Measurements from ENCODE around the gene PLPPR3.

PLPPR3 gene

DNA sequence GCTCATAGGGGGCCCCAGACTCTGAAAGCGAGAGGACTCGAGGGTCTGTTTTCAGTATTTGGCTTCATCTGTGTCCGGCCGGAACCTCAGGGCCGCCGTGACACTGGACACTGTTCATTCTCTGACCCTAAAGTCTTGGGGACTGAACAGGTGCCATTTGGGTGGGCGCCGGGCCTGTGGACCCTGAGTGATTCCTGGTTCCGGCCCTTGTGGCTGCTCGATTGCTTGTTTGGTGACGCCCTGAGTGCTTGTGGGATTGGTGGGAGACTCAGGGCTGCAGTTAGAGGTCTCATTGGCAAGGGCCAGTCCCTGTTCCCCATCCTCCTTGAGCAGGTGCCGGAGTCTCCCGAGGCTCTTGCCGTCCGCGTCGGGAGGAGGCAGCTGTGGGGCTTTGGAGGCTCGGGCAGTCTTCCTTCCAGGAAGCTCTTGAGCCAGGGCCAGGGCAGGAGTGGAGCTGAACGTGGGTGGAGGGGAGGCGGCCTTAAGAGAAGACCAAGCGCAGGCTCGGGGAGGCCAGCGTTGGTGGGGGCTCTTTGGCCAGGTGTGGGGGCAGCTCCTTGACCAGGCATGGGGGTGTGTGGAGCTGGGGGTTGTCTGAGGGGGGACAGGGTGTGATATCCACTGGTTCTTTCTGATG is 19.8 kb downstream of the PLPPR3 start:
- H3K9ac ChIP-seq (ENCODE audit: low read length), result no peak overlapping the region
- no peaks in the 10 kb centered on the region for H3K27me3 ChIP-seq (ENCODE audit: control insufficient read depth, insufficient read depth, low read length)
- H3K27ac ChIP-seq (ENCODE audit: low read length), result no peak overlapping the region
- no peak overlapping the region for H3K4me3 ChIP-seq (ENCODE audit: low read length)
- no peaks in the 10 kb centered on the region for H3K9me3 ChIP-seq (ENCODE audit: control insufficient read depth, low read depth, low read length)
- peaks cover 70% of the 10 kb centered on the region for H3K36me3 ChIP-seq (ENCODE audit: control insufficient read depth, low read depth, low read length)
- H3K4me1 ChIP-seq (ENCODE audit: control insufficient read depth, low read depth, low read length), result peaks cover 13% of the 10 kb centered on the region

DNA sequence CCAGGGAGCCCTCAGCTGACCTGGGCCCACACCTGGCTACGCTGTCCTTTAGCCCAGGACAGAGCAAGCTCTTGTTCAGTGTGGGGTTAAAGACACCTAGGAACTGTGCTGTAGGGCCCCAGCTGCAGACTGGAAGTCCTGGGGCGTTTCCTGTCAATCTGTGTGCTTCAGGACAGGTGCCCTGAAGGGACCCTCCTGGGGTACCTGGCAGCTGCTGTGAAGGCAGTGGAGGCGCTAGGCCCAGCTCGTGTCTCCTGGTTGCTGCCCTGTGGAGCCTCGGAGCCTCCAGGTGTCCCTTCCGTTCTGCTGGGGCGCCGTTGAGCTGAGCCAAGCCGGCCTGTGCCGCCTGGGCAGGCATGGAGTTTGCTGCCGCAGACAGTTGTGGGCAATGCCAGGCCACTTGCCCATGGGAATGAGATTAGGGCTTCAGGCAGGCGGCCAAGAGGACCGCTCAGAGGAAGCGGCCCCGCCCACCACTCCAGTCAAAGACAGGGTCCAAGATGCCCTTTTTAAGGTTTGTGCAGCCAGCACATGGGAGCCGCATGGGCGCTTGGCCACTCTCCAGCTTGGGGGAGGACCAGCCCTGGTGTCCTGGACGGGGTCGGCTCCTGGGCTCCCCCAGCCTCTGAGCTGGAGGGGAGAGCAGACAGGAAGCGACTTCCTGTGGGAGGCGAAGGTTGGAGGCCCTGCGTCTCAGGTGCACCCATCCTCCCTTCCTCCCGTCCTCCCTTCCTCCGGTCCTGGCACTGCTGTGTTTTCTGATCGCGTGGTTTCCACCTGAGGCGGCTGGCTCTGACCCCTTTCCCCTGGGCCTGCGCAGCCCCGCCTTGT is 20.5 kb downstream of the PLPPR3 start:
- H3K36me3 ChIP-seq (ENCODE audit: control insufficient read depth, low read depth, low read length), result peaks cover 63% of the 10 kb centered on the region
- no peaks in the 10 kb centered on the region for H3K27me3 ChIP-seq (ENCODE audit: control insufficient read depth, insufficient read depth, low read length)
- no peak overlapping the region for H3K27ac ChIP-seq (ENCODE audit: low read length)
- H3K9me3 ChIP-seq (ENCODE audit: control insufficient read depth, low read depth, low read length), result no peaks in the 10 kb centered on the region
- H3K4me1 ChIP-seq (ENCODE audit: control insufficient read depth, low read depth, low read length), result peaks cover 13% of the 10 kb centered on the region
- H3K4me3 ChIP-seq (ENCODE audit: low read length), result no peak overlapping the region
- H3K9ac ChIP-seq (ENCODE audit: low read length), result no peak overlapping the region

DNA sequence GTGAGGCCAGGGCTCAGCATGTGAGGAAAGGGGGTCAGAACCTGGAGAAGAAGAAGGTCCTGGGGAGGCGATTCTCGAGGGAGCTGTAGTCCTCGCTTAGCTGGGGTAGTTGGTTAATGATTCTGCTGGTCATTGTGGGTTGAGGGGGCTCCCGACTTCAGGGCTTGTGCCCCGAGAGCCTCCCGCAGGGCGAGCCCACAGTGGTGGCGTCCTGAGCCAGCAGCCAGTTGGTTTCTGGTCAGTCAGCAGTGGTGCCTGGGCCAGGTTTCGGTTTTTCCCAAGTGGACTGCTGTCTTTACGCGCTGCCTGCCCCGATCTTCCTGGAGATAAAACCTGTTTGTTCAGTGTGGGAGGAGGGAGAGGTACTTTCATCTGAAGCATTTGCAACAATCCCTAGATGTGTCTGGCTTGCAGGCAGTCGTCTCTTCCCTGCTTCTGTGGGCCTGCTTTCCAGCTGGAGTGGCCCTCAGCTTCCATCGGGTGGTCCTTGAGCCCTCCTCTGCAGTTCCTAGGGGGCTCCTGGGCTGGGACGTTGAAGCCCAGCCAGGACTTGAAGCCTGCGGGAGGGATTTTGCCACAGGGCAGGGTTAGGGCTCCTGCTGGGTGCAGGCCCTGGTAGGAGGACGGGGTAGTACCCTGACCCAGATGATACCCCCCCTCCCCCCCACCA is 21.3 kb downstream of the PLPPR3 start:
- H3K27ac ChIP-seq (ENCODE audit: low read length), result no peak overlapping the region
- no peaks in the 10 kb centered on the region for H3K9me3 ChIP-seq (ENCODE audit: control insufficient read depth, low read depth, low read length)
- no peak overlapping the region for H3K9ac ChIP-seq (ENCODE audit: low read length)
- H3K27me3 ChIP-seq (ENCODE audit: control insufficient read depth, insufficient read depth, low read length), result no peaks in the 10 kb centered on the region
- H3K4me1 ChIP-seq (ENCODE audit: control insufficient read depth, low read depth, low read length), result peaks cover 13% of the 10 kb centered on the region
- H3K4me3 ChIP-seq (ENCODE audit: low read length), result peak overlapping the region; percentile 27
- H3K36me3 ChIP-seq (ENCODE audit: control insufficient read depth, low read depth, low read length), result peaks cover 57% of the 10 kb centered on the region

DNA sequence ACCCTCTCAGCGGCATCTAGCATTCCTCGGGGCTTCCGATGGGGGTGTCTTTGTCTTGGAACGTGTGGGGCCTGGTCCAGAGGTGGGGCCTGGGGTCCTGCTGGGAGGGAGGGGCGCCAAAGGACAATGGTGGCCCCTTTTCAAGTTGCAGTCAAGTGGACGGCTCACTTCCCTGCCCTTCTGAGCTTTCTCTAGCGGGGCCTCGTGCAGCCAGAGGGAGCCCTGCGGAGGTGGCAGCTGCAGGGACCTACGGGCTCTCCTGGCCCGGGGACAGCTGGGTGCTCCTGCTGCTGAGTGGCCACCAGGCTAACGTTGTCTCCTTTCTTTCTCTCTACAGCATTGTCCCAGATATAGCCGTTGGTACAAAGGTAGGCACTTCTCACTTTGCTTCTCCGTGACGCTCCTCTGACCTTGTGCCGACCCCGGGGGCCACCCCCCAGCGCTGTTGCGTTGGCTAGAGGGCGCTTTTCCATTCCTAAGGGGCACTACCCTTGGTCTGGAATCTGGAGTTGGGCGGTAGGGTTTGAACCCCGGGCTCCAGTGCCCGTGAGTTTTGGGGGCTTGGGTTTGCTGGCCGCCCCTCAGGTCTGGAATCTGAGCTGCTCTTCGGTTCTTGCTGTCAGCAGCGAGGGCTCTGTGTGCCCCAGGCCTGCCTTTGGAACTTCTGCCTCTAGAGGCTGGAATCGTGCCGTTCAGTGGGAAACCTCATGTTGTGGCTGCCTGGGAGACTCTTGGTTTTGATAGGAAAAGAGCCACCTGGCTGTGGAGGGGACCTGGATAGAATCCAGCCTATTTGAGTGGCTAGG is 22.5 kb downstream of the PLPPR3 start:
- H3K9me3 ChIP-seq (ENCODE audit: control insufficient read depth, low read depth, low read length), result no peaks in the 10 kb centered on the region
- H3K27ac ChIP-seq (ENCODE audit: low read length), result peak overlapping the region; percentile 67
- H3K9ac ChIP-seq (ENCODE audit: low read length), result peak overlapping the region; percentile 89
- peak overlapping the region; percentile 68 for H3K4me3 ChIP-seq (ENCODE audit: low read length)
- H3K4me1 ChIP-seq (ENCODE audit: control insufficient read depth, low read depth, low read length), result peaks cover 13% of the 10 kb centered on the region
- no peaks in the 10 kb centered on the region for H3K27me3 ChIP-seq (ENCODE audit: control insufficient read depth, insufficient read depth, low read length)
- H3K36me3 ChIP-seq (ENCODE audit: control insufficient read depth, low read depth, low read length), result peaks cover 44% of the 10 kb centered on the region

DNA sequence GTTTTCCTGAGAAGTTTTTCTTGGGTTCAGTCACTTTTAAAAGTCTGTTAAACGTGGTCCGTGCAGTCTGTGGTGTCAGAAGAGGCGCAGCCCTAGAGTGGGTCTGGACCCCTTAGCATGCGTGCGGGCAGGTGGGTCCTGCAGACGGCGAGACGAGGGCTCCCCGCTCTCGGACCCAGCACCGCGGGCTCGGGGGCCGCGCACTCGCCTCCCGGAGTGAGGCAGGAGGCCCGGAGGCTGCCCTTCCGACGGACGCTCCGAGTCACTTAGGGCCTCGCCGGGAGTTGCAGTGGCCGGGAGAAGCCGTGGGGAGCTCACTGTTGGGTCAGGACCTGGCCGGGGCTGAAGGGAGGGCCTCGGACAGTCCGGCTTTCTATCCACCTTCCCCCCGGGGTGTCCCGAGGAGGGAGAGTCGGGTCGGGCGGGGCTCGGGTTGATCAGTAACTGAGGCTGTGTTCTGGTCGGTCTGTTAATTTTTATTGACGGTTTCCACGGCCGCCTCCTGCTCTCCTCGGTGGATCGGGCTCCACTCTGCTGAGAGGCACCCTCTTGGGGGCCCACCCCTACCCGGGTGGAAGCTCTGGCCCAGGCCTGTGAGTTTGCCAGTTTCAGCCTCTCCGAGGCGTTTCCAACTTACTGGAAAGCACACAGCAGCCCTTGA is 23.2 kb downstream of the PLPPR3 start:
- Histone ChIP-seq H3K9me3 (ENCODE audit: control insufficient read depth, low read depth, low read length) (no peaks in the 10 kb centered on the region), H3K27ac (ENCODE audit: low read length) (peak overlapping the region; percentile 67), H3K4me1 (ENCODE audit: control insufficient read depth, low read depth, low read length) (peaks cover 13% of the 10 kb centered on the region), H3K36me3 (ENCODE audit: control insufficient read depth, low read depth, low read length) (peaks cover 37% of the 10 kb centered on the region), H3K4me3 (ENCODE audit: low read length) (peak overlapping the region; percentile 68), H3K27me3 (ENCODE audit: control insufficient read depth, insufficient read depth, low read length) (no peaks in the 10 kb centered on the region), H3K9ac (ENCODE audit: low read length) (peak overlapping the region; percentile 89)

DNA sequence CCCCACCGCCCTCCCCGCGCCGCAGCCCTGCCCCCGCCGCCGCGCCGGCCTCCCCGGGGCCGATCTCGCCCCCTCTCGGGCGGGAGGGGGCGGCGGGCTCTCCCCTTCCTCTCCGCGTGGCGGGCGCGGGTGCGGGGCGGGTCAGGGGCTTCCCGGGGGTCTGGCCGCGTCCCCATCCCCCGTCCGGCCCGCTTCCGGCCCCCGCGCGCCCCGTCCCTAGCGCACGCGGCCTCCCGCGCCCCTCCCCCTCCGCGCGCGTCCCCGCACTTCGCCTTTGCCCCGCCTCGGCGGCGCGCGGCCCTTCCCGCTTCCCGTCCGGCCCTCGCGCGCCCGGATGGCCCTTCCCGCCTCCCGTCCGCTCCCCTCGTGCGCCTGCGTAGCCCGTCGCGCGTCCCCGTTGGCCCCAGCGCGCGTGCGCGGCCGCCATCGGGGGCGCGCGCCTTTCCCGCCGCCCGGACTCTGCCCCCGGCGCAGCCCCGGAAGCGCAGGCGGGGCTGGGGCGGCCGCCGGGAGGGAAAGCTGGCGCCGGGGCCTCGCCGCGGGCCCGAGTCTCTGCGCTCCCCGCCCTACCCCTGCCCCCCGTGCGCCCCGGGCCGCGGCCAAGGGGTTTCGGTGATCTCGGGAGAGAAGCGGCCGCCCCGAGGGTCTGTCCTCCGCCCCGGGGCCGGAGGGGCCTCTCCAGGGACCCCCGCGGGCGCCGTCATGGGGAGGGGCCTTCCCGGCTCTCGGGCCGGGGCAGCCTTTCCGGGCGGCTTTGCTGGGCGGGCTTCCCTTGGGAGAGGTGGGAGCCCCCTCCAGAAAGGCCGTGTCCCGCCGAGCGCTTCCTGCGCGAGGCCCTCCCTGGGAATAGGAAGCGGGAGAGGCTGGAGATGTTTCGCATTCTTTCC is 24.0 kb downstream of the PLPPR3 start:
- H3K27ac ChIP-seq (ENCODE audit: low read length), result no peak overlapping the region
- H3K4me1 ChIP-seq (ENCODE audit: control insufficient read depth, low read depth, low read length), result peaks cover 13% of the 10 kb centered on the region
- peak overlapping the region; percentile 89 for H3K9ac ChIP-seq (ENCODE audit: low read length)
- H3K27me3 ChIP-seq (ENCODE audit: control insufficient read depth, insufficient read depth, low read length), result no peaks in the 10 kb centered on the region
- H3K4me3 ChIP-seq (ENCODE audit: low read length), result peak overlapping the region; percentile 68
- H3K9me3 ChIP-seq (ENCODE audit: control insufficient read depth, low read depth, low read length), result no peaks in the 10 kb centered on the region
- peaks cover 30% of the 10 kb centered on the region for H3K36me3 ChIP-seq (ENCODE audit: control insufficient read depth, low read depth, low read length)

DNA sequence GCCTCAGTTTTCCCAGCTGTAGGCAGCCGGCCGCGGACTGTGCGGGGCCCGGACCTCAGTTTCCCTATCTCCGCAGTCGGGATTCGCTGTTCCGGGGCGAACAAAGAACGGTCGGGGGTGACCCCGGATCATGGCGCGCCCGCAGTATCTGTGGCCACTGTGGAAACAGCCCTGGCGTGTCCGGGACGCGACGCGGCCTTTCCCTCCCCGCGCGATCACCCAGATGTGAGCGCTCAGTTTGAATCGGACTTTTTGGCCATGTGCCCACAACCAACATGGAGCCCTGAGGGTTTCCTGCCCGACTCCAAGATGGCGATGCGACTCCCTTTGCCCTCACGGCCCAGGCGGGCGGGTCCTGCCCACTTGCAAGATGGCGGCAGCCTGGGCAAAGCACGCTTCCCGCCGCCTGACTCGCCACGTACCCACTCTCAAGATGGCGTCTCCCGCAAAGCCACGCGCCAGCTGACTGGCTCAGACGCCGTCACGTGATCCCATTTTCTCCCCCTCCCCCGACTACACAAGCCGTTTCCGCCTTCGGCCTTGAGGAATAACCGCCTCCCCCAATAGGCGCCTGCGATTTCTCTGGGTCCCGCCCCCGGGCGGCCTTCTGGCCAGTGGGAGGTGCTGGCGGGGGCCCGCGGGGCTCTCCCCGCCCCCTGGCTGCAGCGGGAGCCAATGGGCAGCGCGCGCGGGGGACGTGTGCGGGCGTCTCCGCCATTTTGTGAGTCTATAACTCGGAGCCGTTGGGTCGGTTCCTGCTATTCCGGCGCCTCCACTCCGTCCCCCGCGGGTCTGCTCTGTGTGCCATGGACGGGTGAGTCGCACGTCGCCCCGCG is 24.8 kb downstream of the PLPPR3 start, which contains the start of gene PTBP1:
Gene PTBP1 (plus strand): TSS at position 761 of the 836 bp plus-strand sequence. CDS start 46 bp downstream, at position 807.
- Histone ChIP-seq H3K27me3 (ENCODE audit: control insufficient read depth, insufficient read depth, low read length) (no peaks in the 10 kb centered on the region), H3K4me3 (ENCODE audit: low read length) (peak within 1 kb of the TSS; percentile 68), H3K9me3 (ENCODE audit: control insufficient read depth, low read depth, low read length) (no peaks in the 10 kb centered on the region), H3K36me3 (ENCODE audit: control insufficient read depth, low read depth, low read length) (peaks cover 26% of the 10 kb centered on the region), H3K27ac (ENCODE audit: low read length) (no peak within 1 kb of the TSS), H3K9ac (ENCODE audit: low read length) (peak within 1 kb of the TSS; percentile 89), H3K4me1 (ENCODE audit: control insufficient read depth, low read depth, low read length) (peaks cover 13% of the 10 kb centered on the region)

DNA sequence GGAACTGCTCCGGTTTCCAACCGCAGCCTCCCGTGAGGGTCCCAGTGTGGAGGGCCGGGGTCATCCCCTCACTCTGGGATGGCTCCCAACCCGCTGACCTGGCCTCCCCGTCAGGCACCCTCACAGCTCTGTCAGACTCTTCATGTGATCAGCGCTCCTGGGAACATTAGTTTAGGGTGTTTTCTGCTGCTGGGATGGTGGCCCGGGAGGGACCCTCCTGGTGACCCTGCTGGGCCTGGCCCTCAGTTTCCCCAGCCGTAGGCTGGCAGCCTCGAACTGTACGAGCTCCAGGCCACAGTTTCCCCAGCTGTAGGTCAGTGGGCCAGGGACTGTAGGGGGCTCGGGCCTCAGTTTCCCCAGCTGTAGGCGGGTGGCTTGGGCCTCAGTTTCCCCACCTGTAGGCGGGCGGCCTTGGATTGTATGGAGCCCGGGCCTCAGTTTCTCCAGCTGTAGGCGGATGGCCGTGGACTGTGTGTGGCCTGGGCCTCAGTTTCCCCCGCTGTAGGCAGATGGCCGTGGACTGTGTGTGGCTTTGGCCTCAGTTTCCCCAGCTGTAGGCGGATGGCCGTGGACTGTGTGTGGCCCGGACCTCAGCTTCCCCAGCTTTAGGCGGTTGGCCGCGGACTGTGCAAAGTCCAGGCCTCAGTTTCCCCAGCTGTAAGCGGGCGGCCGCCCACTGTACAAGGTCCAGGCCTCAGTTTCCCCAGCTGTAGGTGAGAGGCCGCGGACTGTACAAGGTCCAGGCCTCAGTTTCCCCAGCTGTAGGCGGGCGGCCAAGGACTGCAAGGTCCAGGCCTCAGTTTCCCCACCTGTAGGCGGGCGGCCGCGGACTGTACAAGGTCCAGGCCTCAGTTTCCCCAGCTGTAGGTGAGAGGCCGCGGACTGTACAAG is 25.8 kb downstream of the PLPPR3 start:
- H3K36me3 ChIP-seq (ENCODE audit: control insufficient read depth, low read depth, low read length), result peaks cover 17% of the 10 kb centered on the region
- H3K9ac ChIP-seq (ENCODE audit: low read length), result no peak overlapping the region
- H3K27ac ChIP-seq (ENCODE audit: low read length), result no peak overlapping the region
- peaks cover 10% of the 10 kb centered on the region for H3K4me1 ChIP-seq (ENCODE audit: control insufficient read depth, low read depth, low read length)
- no peaks in the 10 kb centered on the region for H3K27me3 ChIP-seq (ENCODE audit: control insufficient read depth, insufficient read depth, low read length)
- no peaks in the 10 kb centered on the region for H3K9me3 ChIP-seq (ENCODE audit: control insufficient read depth, low read depth, low read length)
- H3K4me3 ChIP-seq (ENCODE audit: low read length), result peak overlapping the region; percentile 61

DNA sequence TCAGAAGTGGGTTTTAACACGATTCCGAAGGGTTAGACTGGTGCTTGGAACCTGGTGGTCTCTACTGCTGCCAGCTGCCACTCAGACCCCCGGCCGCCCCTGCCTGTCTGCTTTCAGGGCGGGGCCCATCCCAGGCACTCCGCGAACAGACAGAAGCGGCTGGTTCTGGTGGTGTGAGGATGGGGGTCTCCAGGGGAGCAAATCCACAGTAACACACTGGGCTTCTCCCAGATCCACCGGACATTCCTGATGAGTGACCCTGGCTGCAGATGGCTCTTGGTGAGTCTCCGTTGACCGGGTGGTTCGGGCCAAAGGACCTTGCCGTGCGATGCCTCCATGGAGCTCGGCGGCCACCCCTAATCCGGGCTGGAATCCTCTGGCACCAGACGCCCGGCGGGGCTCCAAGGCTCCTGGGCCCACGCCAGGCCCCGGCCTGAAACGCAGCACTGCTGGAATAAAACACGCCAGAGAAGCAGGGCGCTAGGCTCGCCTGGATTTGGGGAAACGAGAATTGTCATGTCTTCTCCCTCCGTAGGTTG is 26.6 kb downstream of the PLPPR3 start:
- Histone ChIP-seq H3K27ac (ENCODE audit: low read length) (no peak overlapping the region), H3K4me3 (ENCODE audit: low read length) (no peak overlapping the region), H3K27me3 (ENCODE audit: control insufficient read depth, insufficient read depth, low read length) (no peaks in the 10 kb centered on the region), H3K9ac (ENCODE audit: low read length) (no peak overlapping the region), H3K9me3 (ENCODE audit: control insufficient read depth, low read depth, low read length) (no peaks in the 10 kb centered on the region), H3K36me3 (ENCODE audit: control insufficient read depth, low read depth, low read length) (peaks cover 10% of the 10 kb centered on the region), H3K4me1 (ENCODE audit: control insufficient read depth, low read depth, low read length) (peaks cover 6% of the 10 kb centered on the region)

Data from iPS-18a (cell line).